ENCODE results near the gene STXBP5.
"Not testable (repeated sequence)": the region's sequence is repeated elsewhere in the genome, so short reads cannot be mapped to it uniquely, and the experiment has no call there.

The STXBP5 gene

DNA sequence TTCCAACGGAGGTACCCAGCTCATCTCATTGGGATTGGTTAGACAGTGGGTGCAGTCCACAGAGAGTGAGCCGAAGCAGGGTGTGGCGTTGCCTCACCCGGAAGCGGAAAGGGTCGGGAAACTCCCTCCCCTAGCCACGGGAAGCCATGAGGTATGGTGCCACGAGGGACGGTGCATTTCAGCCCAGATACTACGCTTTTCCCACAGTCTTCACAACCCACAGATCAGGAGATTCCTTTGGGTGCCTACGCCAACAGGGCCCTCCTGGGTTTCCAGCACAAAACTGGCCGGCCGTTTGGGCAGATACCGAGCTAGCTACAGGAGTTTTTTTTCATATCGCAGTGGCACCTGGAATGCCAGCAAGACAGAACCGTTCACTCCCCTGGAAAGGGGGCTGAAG is 46.9 kb downstream of the STXBP5 start:
- peaks cover 5% of the 10 kb centered on the region; the same call in 1 of the 2 replicates for H3K36me3 ChIP-seq (ENCODE audit: control insufficient read depth, insufficient read depth, low read length)
- peaks cover 4% of the 10 kb centered on the region; the same call in 1 of the 2 replicates for H3K9me3 ChIP-seq (ENCODE audit: control insufficient read depth, insufficient read depth, low read length)
- H3K27me3 ChIP-seq (ENCODE audit: control insufficient read depth, insufficient read depth, low read length), result no peaks in the 10 kb centered on the region
- H3K27ac ChIP-seq (ENCODE audit: low read depth, low read length), result no peak overlapping the region
- H3K4me3 ChIP-seq (ENCODE audit: low read depth, low read length), result no peak overlapping the region
- peaks cover 21% of the 10 kb centered on the region for H3K4me1 ChIP-seq (ENCODE audit: control insufficient read depth, insufficient read depth, low read length)
- H3K9ac ChIP-seq (ENCODE audit: low read depth, low read length), result no peak overlapping the region

DNA sequence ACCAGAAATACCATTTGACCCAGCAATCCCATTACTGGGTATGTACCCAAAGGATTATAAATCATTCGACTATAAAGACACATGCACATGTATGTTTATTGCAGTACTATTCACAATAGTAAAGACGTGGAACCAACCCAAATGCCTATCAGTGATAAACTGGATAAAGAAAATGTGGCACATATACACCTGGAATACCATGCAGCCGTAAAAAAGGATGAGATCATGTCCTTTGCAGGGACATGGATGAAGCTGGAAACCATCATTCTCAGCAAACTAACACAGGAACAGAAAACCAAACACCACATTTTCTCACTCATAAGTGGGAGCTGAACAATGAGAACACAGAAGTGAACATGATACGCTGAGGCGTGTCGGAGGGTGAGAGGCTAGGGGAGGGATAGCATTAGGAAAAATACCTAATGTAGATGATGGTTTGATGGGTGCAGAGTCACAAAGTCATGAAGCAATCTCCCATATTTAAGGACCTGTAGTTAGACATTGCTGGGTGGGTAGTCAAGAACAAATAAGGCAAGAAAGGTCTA is 50.8 kb downstream of the STXBP5 start:
- H3K27me3 ChIP-seq (ENCODE audit: control insufficient read depth, insufficient read depth, low read length); H3K9me3 ChIP-seq (ENCODE audit: control insufficient read depth, insufficient read depth, low read length); H3K4me1 ChIP-seq (ENCODE audit: control insufficient read depth, insufficient read depth, low read length); H3K9ac ChIP-seq (ENCODE audit: low read depth, low read length); H3K4me3 ChIP-seq (ENCODE audit: low read depth, low read length); H3K36me3 ChIP-seq (ENCODE audit: control insufficient read depth, insufficient read depth, low read length); H3K27ac ChIP-seq (ENCODE audit: low read depth, low read length): not testable (repeated sequence)

DNA sequence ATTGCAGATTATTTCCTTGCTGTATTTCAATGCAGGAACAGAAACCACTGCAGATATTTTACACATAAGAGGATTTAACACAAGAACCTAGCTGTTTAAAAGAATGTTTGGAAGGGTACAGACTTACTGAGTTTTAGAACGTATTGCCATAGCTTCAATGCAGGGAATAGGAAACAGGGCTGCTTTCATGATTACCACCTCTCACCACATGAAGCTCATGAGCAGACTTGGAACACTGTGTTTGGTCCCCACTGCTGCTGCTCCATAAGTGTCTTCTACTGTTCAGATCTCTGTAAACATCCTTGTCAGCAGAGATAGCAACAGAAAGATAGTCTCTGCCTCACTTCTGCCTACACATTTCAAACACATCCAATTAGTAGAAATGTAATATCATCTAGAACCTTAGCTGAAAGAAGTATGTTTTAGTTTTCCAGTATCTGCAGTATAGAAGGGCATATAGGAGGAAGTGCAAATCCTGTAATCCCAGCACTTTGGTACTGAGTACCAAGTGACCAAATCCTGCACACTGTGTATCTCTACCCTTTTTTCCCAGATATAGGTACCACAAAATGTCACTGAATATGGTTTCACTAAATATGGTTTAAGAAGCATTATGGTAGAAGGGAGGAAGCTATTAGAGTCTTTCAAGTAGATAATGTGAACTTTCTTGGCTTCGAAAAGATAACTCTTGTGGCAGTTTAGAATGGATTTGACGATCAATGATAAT is 51.9 kb downstream of the STXBP5 start:
- Histone ChIP-seq H3K36me3 (ENCODE audit: control insufficient read depth, insufficient read depth, low read length) (0 out of 2 replicates have a peak, but pooled peaks cover 1% of the 10 kb centered on the region), H3K27me3 (ENCODE audit: control insufficient read depth, insufficient read depth, low read length) (no peaks in the 10 kb centered on the region), H3K4me1 (ENCODE audit: control insufficient read depth, insufficient read depth, low read length) (no peaks in the 10 kb centered on the region), H3K4me3 (ENCODE audit: low read depth, low read length) (no peak overlapping the region), H3K9me3 (ENCODE audit: control insufficient read depth, insufficient read depth, low read length) (peaks cover 1% of the 10 kb centered on the region; the same call in 1 of the 2 replicates), H3K9ac (ENCODE audit: low read depth, low read length) (no peak overlapping the region), H3K27ac (ENCODE audit: low read depth, low read length) (no peak overlapping the region)

DNA sequence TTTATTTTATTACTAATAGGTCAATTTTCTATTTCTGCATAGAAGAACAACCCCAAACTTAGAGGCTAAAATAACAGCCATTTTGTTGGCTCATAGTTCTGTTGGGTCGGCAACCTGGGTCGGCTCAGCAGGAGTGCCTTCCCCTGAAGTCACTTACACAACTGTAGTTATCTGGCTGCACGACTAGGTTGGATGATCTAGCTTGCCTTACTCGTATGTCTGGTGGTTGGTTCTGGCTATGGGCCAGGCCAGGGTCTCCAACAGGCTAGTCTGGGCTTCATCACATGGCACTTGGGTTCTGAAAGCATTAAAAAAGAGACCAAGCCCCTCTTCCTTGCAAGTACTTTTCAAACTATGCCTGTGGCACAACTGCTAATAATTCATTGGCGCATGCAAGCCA is 53.5 kb downstream of the STXBP5 start:
- Histone ChIP-seq H3K4me1 (ENCODE audit: control insufficient read depth, insufficient read depth, low read length) (no peaks in the 10 kb centered on the region), H3K9ac (ENCODE audit: low read depth, low read length) (no peak overlapping the region), H3K4me3 (ENCODE audit: low read depth, low read length) (no peak overlapping the region), H3K36me3 (ENCODE audit: control insufficient read depth, insufficient read depth, low read length) (no peaks in the 10 kb centered on the region), H3K27ac (ENCODE audit: low read depth, low read length) (no peak overlapping the region), H3K9me3 (ENCODE audit: control insufficient read depth, insufficient read depth, low read length) (no peaks in the 10 kb centered on the region), H3K27me3 (ENCODE audit: control insufficient read depth, insufficient read depth, low read length) (no peaks in the 10 kb centered on the region)

DNA sequence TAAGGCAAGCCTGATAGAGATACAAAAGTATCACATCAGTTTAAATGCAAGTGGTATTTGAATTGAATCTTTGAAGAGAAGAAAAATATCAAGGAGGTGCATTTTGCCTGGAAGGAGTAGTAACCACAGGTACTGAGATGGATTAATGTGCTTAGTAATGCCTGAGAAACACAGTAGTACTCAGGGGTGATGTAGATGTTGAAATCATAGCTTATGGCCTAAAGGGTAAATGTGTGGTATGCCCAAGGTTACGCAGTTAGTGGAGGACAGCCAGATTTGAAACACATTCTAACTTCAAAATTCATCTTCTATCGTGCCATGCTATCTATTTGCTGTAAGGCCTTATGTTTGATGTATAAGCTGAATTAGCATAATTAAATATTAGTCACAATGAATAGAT is 55.9 kb downstream of the STXBP5 start:
- no peaks in the 10 kb centered on the region for H3K9me3 ChIP-seq (ENCODE audit: control insufficient read depth, insufficient read depth, low read length)
- H3K4me1 ChIP-seq (ENCODE audit: control insufficient read depth, insufficient read depth, low read length), result no peaks in the 10 kb centered on the region
- no peak overlapping the region for H3K27ac ChIP-seq (ENCODE audit: low read depth, low read length)
- H3K27me3 ChIP-seq (ENCODE audit: control insufficient read depth, insufficient read depth, low read length), result no peaks in the 10 kb centered on the region
- no peak overlapping the region for H3K4me3 ChIP-seq (ENCODE audit: low read depth, low read length)
- no peaks in the 10 kb centered on the region for H3K36me3 ChIP-seq (ENCODE audit: control insufficient read depth, insufficient read depth, low read length)
- H3K9ac ChIP-seq (ENCODE audit: low read depth, low read length), result no peak overlapping the region

DNA sequence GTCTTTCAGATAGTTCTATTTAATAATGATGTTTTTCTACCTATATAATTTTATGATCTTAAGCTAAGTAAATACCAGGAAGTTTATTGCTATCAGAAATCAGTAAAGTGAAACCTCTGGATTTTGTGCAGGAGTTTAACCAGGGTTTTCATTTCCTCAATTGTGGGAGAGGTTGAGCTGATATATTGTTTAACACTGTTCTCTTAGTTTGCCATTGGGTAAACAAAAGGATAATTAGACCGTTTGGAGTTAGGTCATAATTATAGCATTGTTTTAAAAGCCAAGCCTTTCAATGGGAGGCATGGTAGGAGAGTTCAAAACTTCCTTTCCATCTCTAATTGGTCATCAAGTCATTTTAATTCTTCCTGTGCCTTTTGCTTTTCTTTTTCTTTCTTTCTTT is 58.7 kb downstream of the STXBP5 start:
- Histone ChIP-seq H3K36me3 (ENCODE audit: control insufficient read depth, insufficient read depth, low read length) (no peaks in the 10 kb centered on the region), H3K27me3 (ENCODE audit: control insufficient read depth, insufficient read depth, low read length) (no peaks in the 10 kb centered on the region)

DNA sequence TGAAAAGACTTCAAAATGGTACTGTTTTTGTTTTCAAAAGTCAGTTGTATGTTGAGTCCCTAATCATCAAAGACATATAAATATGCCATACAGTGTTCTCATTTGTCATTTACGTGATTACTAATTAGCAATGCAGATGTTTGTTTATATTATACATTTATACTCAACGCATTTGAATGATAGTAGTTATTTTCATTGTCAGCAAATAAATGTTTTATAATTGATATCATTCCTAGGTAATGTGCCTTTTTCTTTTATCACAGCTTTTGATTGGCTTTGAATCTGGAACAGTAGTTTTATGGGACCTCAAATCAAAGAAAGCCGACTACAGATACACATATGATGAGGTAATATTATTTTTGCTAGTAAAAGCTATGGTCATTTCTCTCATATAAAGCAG is 62.6 kb downstream of the STXBP5 start:
- Histone ChIP-seq H3K9ac (ENCODE audit: low read depth, low read length) (no peak overlapping the region), H3K9me3 (ENCODE audit: control insufficient read depth, insufficient read depth, low read length) (no peaks in the 10 kb centered on the region), H3K4me1 (ENCODE audit: control insufficient read depth, insufficient read depth, low read length) (no peaks in the 10 kb centered on the region), H3K36me3 (ENCODE audit: control insufficient read depth, insufficient read depth, low read length) (0 out of 2 replicates have a peak, but pooled peaks cover 5% of the 10 kb centered on the region), H3K27me3 (ENCODE audit: control insufficient read depth, insufficient read depth, low read length) (no peaks in the 10 kb centered on the region), H3K4me3 (ENCODE audit: low read depth, low read length) (no peak overlapping the region), H3K27ac (ENCODE audit: low read depth, low read length) (no peak overlapping the region)

More for the DNA sequence above, 58.7 kb downstream of the STXBP5 start:
- H3K9ac ChIP-seq (ENCODE audit: low read depth, low read length), result no peak overlapping the region
- H3K9me3 ChIP-seq (ENCODE audit: control insufficient read depth, insufficient read depth, low read length), result no peaks in the 10 kb centered on the region
- H3K4me1 ChIP-seq (ENCODE audit: control insufficient read depth, insufficient read depth, low read length), result no peaks in the 10 kb centered on the region
- no peak overlapping the region for H3K4me3 ChIP-seq (ENCODE audit: low read depth, low read length)
- H3K27ac ChIP-seq (ENCODE audit: low read depth, low read length), result no peak overlapping the region

DNA sequence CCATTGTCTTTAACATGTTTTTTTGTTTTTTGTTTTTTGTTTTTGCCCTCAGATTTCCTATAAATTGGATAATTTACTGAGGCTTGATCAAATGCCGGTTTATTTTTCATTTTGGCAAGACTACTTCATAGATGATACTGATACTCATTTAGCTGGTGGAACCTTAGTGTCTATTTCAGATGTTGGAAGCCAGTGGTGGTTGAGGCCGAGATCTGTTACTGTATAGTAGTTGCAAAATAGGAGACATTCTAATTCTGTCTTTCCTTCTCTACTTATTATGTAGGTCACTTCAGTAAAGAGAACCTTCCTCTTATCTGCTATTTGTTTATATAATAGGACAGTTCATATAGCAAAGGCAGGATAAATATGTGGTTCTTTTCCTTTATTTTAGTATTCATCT is 63.4 kb downstream of the STXBP5 start:
- Histone ChIP-seq H3K9ac (ENCODE audit: low read depth, low read length) (no peak overlapping the region), H3K27ac (ENCODE audit: low read depth, low read length) (no peak overlapping the region), H3K4me1 (ENCODE audit: control insufficient read depth, insufficient read depth, low read length) (no peaks in the 10 kb centered on the region), H3K27me3 (ENCODE audit: control insufficient read depth, insufficient read depth, low read length) (no peaks in the 10 kb centered on the region), H3K36me3 (ENCODE audit: control insufficient read depth, insufficient read depth, low read length) (0 out of 2 replicates have a peak, but pooled peaks cover 5% of the 10 kb centered on the region), H3K9me3 (ENCODE audit: control insufficient read depth, insufficient read depth, low read length) (no peaks in the 10 kb centered on the region), H3K4me3 (ENCODE audit: low read depth, low read length) (no peak overlapping the region)

DNA sequence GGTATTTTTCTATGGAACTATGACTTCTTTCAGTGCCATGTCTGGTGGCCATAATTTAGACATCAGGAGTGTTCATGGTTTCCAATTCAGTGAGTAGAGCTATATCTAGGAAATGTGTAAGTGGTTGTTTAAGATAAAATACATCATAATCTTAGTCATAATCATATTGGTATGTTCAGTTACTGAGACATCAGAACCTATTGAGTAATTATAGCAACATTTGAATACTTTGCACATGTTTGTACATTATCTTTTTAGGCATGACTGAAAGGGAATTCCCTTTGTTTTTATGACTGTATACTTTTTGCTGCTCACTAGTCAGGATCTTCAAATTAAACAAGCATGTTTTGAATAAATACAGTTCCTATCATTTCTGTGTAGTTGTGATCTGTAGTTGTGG is 64.0 kb downstream of the STXBP5 start:
- Histone ChIP-seq H3K27me3 (ENCODE audit: control insufficient read depth, insufficient read depth, low read length) (no peaks in the 10 kb centered on the region), H3K27ac (ENCODE audit: low read depth, low read length) (no peak overlapping the region), H3K4me1 (ENCODE audit: control insufficient read depth, insufficient read depth, low read length) (no peaks in the 10 kb centered on the region), H3K9ac (ENCODE audit: low read depth, low read length) (no peak overlapping the region), H3K9me3 (ENCODE audit: control insufficient read depth, insufficient read depth, low read length) (no peaks in the 10 kb centered on the region), H3K36me3 (ENCODE audit: control insufficient read depth, insufficient read depth, low read length) (0 out of 2 replicates have a peak, but pooled peaks cover 5% of the 10 kb centered on the region), H3K4me3 (ENCODE audit: low read depth, low read length) (no peak overlapping the region)

DNA sequence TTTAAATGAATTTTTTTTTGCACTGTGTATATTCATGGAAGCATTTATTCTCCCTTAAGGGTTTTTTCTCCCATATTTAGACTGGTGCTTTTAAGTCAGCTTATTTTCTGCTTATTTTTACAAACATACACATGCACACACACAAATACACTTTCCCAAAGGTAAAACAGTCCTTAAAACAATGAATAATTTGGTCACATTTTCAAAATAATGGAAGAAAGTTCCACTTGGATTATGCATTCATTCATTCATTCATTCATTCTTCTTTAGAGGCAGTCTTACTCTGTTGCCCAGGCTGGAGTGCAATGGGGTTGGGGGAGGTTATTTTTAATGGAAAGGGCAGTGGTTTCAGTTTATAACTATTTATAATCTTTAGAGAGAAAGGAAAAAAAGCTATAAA is 69.8 kb downstream of the STXBP5 start:
- no peak overlapping the region for H3K27ac ChIP-seq (ENCODE audit: low read depth, low read length)
- no peak overlapping the region for H3K4me3 ChIP-seq (ENCODE audit: low read depth, low read length)
- no peaks in the 10 kb centered on the region for H3K27me3 ChIP-seq (ENCODE audit: control insufficient read depth, insufficient read depth, low read length)
- no peaks in the 10 kb centered on the region for H3K4me1 ChIP-seq (ENCODE audit: control insufficient read depth, insufficient read depth, low read length)
- no peak overlapping the region for H3K9ac ChIP-seq (ENCODE audit: low read depth, low read length)
- peaks cover 15% of the 10 kb centered on the region for H3K36me3 ChIP-seq (ENCODE audit: control insufficient read depth, insufficient read depth, low read length)
- no peaks in the 10 kb centered on the region for H3K9me3 ChIP-seq (ENCODE audit: control insufficient read depth, insufficient read depth, low read length)

DNA sequence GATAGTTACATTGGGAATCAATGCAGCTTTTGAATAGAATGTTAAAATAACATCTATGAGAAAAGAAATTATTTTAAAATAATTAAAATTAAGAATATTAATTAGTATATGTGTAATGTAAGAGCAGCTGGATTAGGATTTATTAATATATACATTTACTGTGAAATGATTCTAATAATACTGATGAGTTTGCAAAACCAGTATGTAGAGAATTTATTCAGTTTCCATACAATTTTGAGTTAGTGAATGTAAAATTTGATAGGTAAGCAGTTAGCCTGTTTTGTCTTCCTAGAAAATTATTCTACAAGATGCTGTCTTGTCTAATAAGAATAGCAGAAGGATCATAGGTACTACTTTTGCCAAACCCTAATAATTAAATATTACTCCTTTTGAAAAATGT is 70.6 kb downstream of the STXBP5 start:
- Histone ChIP-seq H3K27ac (ENCODE audit: low read depth, low read length) (no peak overlapping the region), H3K9me3 (ENCODE audit: control insufficient read depth, insufficient read depth, low read length) (no peaks in the 10 kb centered on the region), H3K27me3 (ENCODE audit: control insufficient read depth, insufficient read depth, low read length) (no peaks in the 10 kb centered on the region), H3K9ac (ENCODE audit: low read depth, low read length) (no peak overlapping the region), H3K4me1 (ENCODE audit: control insufficient read depth, insufficient read depth, low read length) (no peaks in the 10 kb centered on the region), H3K4me3 (ENCODE audit: low read depth, low read length) (no peak overlapping the region), H3K36me3 (ENCODE audit: control insufficient read depth, insufficient read depth, low read length) (peaks cover 16% of the 10 kb centered on the region)
